Neural crest cell (in vitro differentiated cells): ENCODE data around the gene TAX1BP1. TPM values are rescaled to one million over a fixed set of nuclear protein-coding genes. Genes with fewer than 3 reads are reported as not detected.

Experiments used
- DNase-seq: peaks from one replicate; pipeline ENCODE4 v3.0.0; 2021; ENCODE audit warnings: low read depth, mixed read lengths, low spot score
- H3K27ac Mint-ChIP-seq: one replicate; pipeline ENCODE4 v1.8.0; 2021; ENCODE audit warnings: mild to moderate bottlenecking, mixed read lengths; ENCODE audit not compliant: unreplicated experiment
- H3K27me3 Mint-ChIP-seq: 2 replicates; pipeline ENCODE4 v1.8.0; 2021; ENCODE audit warnings: low read depth, mild to moderate bottlenecking, mixed read lengths
- H3K36me3 Mint-ChIP-seq: 2 replicates; pipeline ENCODE4 v1.8.0; 2021; ENCODE audit warnings: low read depth, mild to moderate bottlenecking, mixed read lengths
- H3K4me1 Mint-ChIP-seq: 2 replicates; pipeline ENCODE4 v1.8.0; 2021; ENCODE audit warnings: mixed read lengths
- H3K4me3 Mint-ChIP-seq: one replicate; pipeline ENCODE4 v1.8.0; 2021; ENCODE audit warnings: mild to moderate bottlenecking, mixed read lengths
- H3K9me3 Mint-ChIP-seq: 2 replicates; pipeline ENCODE4 v1.8.0; 2021; ENCODE audit warnings: mixed read lengths
- CTCF ChIP-seq: fragments of 200-600 bp; sonication (generic); conservative IDR thresholded peaks from 2 replicates; pipeline ENCODE4 v1.5.0; 2021; ENCODE audit warnings: antibody characterized with exemption, mild to moderate bottlenecking
- long read RNA-seq: library from polyadenylated mRNA; unstranded; transcript quantifications from one replicate; pipeline ENCODE4 v2.0.0, GENCODE V29; 2020
- total RNA-seq: library from RNA; stranded (reverse); gene quantifications from 2 replicates; pipeline ENCODE4 v1.2.1, GENCODE V29; 2021

The TAX1BP1 gene
- 44.4 and 47.1 TPM in 2 replicates for total RNA-seq
- long read RNA-seq, transcript TAX1BP1-202 (17 exons, 2,892 nt), result minor isoform, 5 of 103 reads
- long read RNA-seq, transcript TAX1BP1-201 (17 exons, 2,478 nt), result major isoform, 21 of 103 reads
- long read RNA-seq, partial matches to known transcripts, result 68 of 103 reads
- long read RNA-seq, other reads (novel, unspliced or antisense), result 8 of 103 reads

GRCh38 chr7:27739909-27740448 lies at the start of gene TAX1BP1:
Gene TAX1BP1, plus strand, starts transcription at chr7:27740162. Its CDS starts 8,363 bp downstream, at chr7:27748525.
- no peak for TF ChIP-seq CTCF
- H3K27me3 Mint-ChIP-seq, result peaks cover 3% of the 10 kb centered on the region
- H3K27ac Mint-ChIP-seq, result peak within 1 kb of the TSS; percentile 91
- H3K4me1 Mint-ChIP-seq, result peaks cover 21% of the 10 kb centered on the region
- no peaks in the 10 kb centered on the region for H3K36me3 Mint-ChIP-seq
- peak; percentile 83 for DNase-seq
- no peaks in the 10 kb centered on the region for H3K9me3 Mint-ChIP-seq
- peak within 1 kb of the TSS; percentile 94 for H3K4me3 Mint-ChIP-seq

DNA sequence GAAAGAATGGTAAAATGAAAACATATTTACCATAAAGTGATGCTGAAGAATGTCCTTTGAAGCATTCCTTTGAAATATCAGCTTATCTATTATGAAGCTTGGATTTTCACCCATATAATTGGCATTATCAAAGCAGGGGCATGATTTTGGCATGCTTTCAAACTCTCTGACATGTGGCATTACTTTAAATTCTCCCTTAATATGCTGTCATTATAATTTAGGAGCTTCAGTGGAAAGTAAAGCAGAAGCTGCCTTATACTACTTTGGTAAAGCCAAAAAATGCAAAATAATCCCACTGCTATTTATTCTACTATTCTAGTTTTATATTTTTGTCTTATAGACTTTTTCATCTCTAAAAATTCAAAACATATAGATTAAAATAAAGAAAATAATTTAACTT lies 49.3 kb upstream of the TAX1BP1 start:
- Mint-ChIP-seq H3K4me1 (peaks cover 12% of the 10 kb centered on the region), H3K4me3 (no peak overlapping the region), H3K36me3 (no peaks in the 10 kb centered on the region), H3K27ac (no peak overlapping the region), H3K27me3 (no peaks in the 10 kb centered on the region), H3K9me3 (peaks cover 6% of the 10 kb centered on the region)
- no peak for DNase-seq
- TF ChIP-seq CTCF, result no peak

GRCh38 chr7:27693794-27694193 lies 46.2 kb upstream of the TAX1BP1 start:
- Mint-ChIP-seq H3K36me3 (no peaks in the 10 kb centered on the region), H3K27ac (no peak overlapping the region), H3K9me3 (no peaks in the 10 kb centered on the region), H3K4me3 (peak overlapping the region; percentile 23), H3K27me3 (no peaks in the 10 kb centered on the region), H3K4me1 (peaks cover 15% of the 10 kb centered on the region)
- no peak for TF ChIP-seq CTCF
- no peak for DNase-seq

DNA sequence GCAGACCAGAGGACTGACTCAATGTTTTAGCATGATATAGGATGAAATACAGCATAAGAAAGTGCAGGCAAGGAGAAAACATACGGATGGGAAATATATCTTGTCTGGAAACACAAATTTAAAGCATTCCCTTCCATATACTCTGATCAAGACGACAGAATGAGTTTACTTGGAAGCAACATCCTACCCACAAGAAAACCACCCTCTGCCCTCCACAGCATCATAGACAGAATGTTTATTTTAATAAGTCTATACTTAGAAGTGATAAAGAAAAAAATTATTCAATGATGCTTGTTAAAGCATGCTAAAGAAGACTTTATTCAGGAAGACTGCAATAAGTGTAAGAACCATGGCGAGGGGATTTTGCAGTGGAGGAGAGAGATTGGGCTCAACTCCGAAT lies 44.9 kb upstream of the TAX1BP1 start:
- no peak for TF ChIP-seq CTCF
- Mint-ChIP-seq H3K4me3 (no peak overlapping the region), H3K9me3 (no peaks in the 10 kb centered on the region), H3K4me1 (peaks cover 15% of the 10 kb centered on the region), H3K27me3 (no peaks in the 10 kb centered on the region), H3K36me3 (no peaks in the 10 kb centered on the region), H3K27ac (no peak overlapping the region)
- no peak for DNase-seq

DNA sequence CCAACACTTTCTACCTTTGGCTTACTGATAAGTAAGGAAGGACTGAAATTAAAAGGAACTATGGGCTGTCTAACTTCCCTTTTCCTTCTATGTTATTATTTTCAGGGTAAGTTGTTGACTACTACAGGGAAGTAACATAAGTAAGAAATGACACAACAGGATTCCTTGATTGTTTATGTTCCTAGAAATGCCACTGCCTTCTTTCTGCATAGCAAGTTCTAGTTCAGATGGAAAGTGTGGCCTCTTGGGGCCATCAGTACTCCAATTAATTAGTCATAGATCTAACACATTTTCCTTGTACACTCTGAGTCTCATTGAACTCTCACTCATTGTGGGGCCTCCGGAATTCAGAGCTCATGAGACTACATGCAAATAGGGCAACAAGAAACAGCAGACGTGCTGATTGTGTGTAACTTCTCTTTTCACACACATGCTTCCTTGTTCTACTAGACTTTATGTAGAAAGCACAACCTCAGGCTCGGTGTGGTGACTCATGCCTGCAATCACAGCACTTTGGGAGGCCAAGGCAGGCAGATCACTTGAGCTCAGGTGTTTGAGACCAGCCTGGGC lies 42.0 kb upstream of the TAX1BP1 start:
- H3K9me3 Mint-ChIP-seq, result no peaks in the 10 kb centered on the region
- H3K27me3 Mint-ChIP-seq, result no peaks in the 10 kb centered on the region
- peaks cover 15% of the 10 kb centered on the region for H3K4me1 Mint-ChIP-seq
- no peak for TF ChIP-seq CTCF
- H3K4me3 Mint-ChIP-seq, result no peak overlapping the region
- H3K36me3 Mint-ChIP-seq, result no peaks in the 10 kb centered on the region
- DNase-seq, result no peak
- no peak overlapping the region for H3K27ac Mint-ChIP-seq
